Activated CD8-positive, alpha-beta T cell treated with anti-CD3 and anti-CD28 coated beads for 36 hours (primary cell): ENCODE results near the gene LIN37. TPM values are rescaled to one million over a fixed set of nuclear protein-coding genes. Genes with fewer than 3 reads are reported as not detected.

ENCODE experiments used
- ATAC-seq: fragments of 200-7000 bp; cut with Tn5 transposase; one replicate; pipeline ENCODE4 v1.10.0; 2021; ENCODE audit warnings: mild to moderate bottlenecking, moderate library complexity
- CTCF ChIA-PET: fragments of 350-600 bp; sonication (Branson Sonifier 250); formaldehyde crosslinking; loops from one replicate; lab custom pipeline; 2021; ENCODE audit warnings: antibody characterized with exemption; lab: Charles Lee
- POLR2A ChIA-PET: fragments of 350-600 bp; sonication (Branson Sonifier 250); formaldehyde crosslinking; loops from one replicate; lab custom pipeline; 2021; ENCODE audit warnings: antibody characterized with exemption; lab: Charles Lee
- DNase-seq: peaks from one replicate; pipeline ENCODE4 v3.0.0-alpha.2; 2020
- H3K27ac Mint-ChIP-seq: one replicate; pipeline ENCODE4 v1.8.0; 2021; ENCODE audit warnings: mild to moderate bottlenecking, mixed read lengths
- H3K27me3 Mint-ChIP-seq: one replicate; pipeline ENCODE4 v1.8.0; 2021; ENCODE audit warnings: mixed read lengths
- H3K36me3 Mint-ChIP-seq: one replicate; pipeline ENCODE4 v1.8.0; 2021; ENCODE audit warnings: low read depth, mixed read lengths
- H3K4me1 Mint-ChIP-seq: one replicate; pipeline ENCODE4 v1.8.0; 2021; ENCODE audit warnings: low read depth, mixed read lengths
- H3K4me3 Mint-ChIP-seq: one replicate; pipeline ENCODE4 v1.8.0; 2021; ENCODE audit warnings: mild to moderate bottlenecking, moderate library complexity, mixed read lengths
- H3K9me3 Mint-ChIP-seq: one replicate; pipeline ENCODE4 v1.8.0; 2021; ENCODE audit warnings: mixed read lengths
- intact Hi-C: fragments of 100-400 bp; cut with micrococcal nuclease; formaldehyde crosslinking; loops from one replicate; pipeline ENCODE4 v1.10.0; 2022
- total RNA-seq, 2 experiments: library from RNA; stranded (reverse); gene quantifications; one replicate each; pipeline ENCODE4 v1.2.3, GENCODE V29; 2021
- TF ChIP-seq, protein P1 (sequence below): fragments of 200-600 bp; IDR thresholded peaks from one replicate; pipeline ENCODE4 v1.8.0; 2022; ENCODE audit warnings: antibody characterized with exemption, mild to moderate bottlenecking

LIN37 gene
- total RNA-seq, 2 experiments from 2014 or later: 4.5 to 7.8 TPM

DNA sequence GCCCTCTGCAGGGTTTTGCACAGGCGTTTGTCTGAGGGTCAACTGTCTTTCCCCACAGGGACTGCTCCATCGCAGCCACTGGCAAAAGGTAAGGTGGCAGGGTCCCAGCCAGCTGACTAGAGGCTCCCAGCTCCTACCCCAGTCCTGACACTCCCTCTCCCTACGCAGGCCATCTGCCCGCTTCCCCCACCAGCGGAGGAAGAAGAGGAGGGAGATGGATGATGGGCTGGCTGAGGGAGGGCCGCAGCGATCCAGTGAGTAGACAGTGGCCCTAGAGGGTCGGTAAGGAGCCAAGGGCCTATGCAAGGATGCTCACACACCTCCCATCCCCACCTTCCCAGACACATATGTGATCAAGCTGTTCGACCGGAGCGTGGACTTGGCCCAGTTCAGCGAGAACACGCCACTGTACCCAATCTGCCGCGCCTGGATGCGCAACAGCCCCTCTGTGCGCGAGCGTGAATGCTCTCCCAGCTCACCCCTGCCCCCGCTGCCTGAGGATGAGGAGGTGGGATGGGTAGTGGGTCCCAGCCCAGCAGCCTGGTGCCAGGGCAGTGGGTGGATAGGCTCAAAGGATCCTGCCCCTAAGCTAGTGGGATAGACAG lies 4.5 kb downstream of the LIN37 start:
- H3K27ac Mint-ChIP-seq: no peak overlapping the region
- ChIA-PET CTCF (no interaction called here), POLR2A (interaction anchor here (0.8 to 2.3 kb wide), 6 partner anchors 10 to 37 kb away, joined by 3 to 9 read pairs (median 4); partner anchors contain the start of genes IGFLR1 and KMT2B)
- intact Hi-C loops: no loop called here
- peaks cover 7% of the 10 kb centered on the region for H3K27me3 Mint-ChIP-seq
- H3K4me3 Mint-ChIP-seq: no peak overlapping the region
- TF ChIP-seq, protein P1, sequence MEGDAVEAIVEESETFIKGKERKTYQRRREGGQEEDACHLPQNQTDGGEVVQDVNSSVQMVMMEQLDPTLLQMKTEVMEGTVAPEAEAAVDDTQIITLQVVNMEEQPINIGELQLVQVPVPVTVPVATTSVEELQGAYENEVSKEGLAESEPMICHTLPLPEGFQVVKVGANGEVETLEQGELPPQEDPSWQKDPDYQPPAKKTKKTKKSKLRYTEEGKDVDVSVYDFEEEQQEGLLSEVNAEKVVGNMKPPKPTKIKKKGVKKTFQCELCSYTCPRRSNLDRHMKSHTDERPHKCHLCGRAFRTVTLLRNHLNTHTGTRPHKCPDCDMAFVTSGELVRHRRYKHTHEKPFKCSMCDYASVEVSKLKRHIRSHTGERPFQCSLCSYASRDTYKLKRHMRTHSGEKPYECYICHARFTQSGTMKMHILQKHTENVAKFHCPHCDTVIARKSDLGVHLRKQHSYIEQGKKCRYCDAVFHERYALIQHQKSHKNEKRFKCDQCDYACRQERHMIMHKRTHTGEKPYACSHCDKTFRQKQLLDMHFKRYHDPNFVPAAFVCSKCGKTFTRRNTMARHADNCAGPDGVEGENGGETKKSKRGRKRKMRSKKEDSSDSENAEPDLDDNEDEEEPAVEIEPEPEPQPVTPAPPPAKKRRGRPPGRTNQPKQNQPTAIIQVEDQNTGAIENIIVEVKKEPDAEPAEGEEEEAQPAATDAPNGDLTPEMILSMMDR: no peak
- no peaks in the 10 kb centered on the region for H3K9me3 Mint-ChIP-seq
- H3K36me3 Mint-ChIP-seq: peaks cover 19% of the 10 kb centered on the region
- H3K4me1 Mint-ChIP-seq: peaks cover 27% of the 10 kb centered on the region
- ATAC-seq (no peak), DNase-seq (no peak)

DNA sequence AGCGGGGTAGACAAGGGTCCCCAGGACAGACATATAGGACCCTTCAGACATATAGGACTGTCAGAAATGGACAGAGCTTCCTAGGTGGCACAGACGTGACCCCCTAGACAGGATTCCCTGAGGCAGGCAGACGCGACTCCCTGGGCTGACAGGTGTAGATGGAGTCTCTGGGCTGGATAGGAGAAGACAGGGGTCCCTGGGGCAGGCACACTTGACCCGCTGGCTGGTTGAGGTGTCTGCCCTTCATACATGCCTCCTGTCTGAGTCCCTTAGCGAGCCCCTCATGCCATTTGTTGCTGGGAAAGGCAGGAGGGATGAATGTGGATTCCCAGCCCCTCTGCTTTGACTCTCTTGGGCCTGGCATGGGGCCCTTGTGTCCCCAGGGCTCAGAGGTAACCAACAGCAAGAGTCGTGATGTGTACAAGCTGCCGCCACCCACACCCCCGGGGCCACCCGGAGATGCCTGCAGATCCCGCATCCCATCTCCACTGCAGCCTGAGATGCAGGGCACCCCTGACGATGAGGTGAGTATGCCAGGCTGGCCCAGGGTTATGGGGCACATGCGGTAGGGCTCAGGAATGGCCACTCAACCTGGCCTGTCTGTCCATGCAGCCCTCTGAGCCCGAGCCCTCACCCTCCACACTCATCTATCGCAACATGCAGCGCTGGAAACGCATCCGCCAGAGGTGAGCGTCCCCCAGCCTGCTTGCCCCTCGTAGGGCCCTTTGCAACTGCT lies 5.4 kb downstream of the LIN37 start:
- Mint-ChIP-seq H3K27ac (no peak overlapping the region), H3K27me3 (peaks cover 7% of the 10 kb centered on the region), H3K4me3 (no peak overlapping the region), H3K36me3 (peaks cover 16% of the 10 kb centered on the region), H3K9me3 (no peaks in the 10 kb centered on the region), H3K4me1 (peaks cover 24% of the 10 kb centered on the region)
- TF ChIP-seq, protein P1: no peak
- intact Hi-C loops: no loop called here
- POLR2A ChIA-PET: interaction anchor here (1.0 to 2.3 kb wide), 3 partner anchors 11 to 14 kb away, joined by 3 to 9 read pairs (median 4); partner anchors contain the start of gene IGFLR1
- CTCF ChIA-PET: no interaction called here
- ATAC-seq (no peak), DNase-seq (no peak)

DNA sequence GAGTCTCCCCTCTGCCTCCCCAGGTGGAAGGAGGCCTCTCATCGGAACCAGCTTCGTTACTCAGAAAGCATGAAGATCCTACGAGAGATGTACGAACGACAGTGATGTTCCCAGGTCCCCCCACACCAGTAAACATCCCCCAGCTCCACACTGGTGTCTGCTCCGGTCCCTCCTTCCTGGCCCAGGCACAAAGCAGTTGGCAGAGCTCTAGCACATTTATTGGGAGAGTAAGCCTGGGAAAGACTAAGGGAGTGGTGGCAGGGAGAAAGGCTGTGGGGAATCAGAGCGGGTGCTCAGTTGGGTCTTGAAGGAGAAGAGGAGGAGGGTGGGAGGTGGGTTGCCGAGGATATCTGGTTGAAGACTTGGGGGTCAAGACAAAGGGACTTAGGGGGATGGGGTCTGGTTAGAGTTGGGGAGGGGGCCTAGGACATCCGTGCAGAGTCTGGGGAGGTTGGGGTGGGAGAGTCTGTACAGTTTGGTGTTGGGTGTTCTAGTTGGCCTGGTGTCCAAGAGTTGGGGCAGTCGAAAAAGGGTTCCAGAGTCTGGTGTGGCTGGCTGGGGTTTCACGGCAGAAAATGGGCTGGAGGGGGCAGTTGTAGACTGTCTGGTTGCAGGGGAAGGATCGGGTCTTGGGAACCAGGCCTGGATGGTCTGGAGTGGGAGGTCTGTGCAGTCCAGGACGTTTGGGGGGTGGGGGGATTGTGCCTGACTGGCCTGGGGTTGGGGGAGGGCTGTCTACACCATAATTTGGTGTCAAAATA lies 6.2 kb downstream of the LIN37 start:
- ATAC-seq (no peak), DNase-seq (no peak)
- peaks cover 7% of the 10 kb centered on the region for H3K27me3 Mint-ChIP-seq
- intact Hi-C loops: no loop called here
- TF ChIP-seq, protein P1: no peak
- H3K36me3 Mint-ChIP-seq: peaks cover 20% of the 10 kb centered on the region
- peaks cover 25% of the 10 kb centered on the region for H3K4me1 Mint-ChIP-seq
- CTCF ChIA-PET: no interaction called here
- no peaks in the 10 kb centered on the region for H3K9me3 Mint-ChIP-seq
- POLR2A ChIA-PET: interaction anchor here (1.1 to 1.4 kb wide), 3 partner anchors 9 to 18 kb away, joined by 3 to 4 read pairs (median 3); partner anchors contain the start of genes PSENEN and U2AF1L4
- no peak overlapping the region for H3K27ac Mint-ChIP-seq
- no peak overlapping the region for H3K4me3 Mint-ChIP-seq

DNA sequence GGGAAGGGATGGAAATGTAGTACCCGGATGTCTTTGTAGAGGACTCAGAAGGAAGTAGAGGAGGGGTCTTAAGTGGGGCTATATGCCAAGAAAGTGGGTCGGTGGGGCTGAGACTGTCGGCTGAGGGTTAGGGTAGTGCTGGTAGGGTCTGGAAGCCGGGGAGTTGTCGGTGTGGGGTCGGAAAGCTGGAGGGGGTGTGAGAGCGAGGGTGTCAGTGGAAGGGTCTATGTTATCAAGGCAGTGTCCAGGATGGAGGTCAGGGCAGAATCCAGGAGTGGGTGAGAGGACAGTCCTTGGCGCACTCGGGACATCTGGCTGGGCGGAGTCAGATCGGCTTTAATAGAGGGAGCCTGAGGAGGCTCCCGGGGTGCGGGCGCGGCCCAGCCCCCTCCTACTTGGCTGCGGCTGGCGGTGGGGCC lies 6.8 kb downstream of the LIN37 start:
- intact Hi-C loops: no loop called here
- ChIA-PET CTCF (no interaction called here), POLR2A (interaction anchor here (1.1 to 2.6 kb wide), 3 partner anchors 10 to 17 kb away, joined by 3 to 19 read pairs (median 4); partner anchors contain the start of genes PSENEN and U2AF1L4)
- H3K9me3 Mint-ChIP-seq: no peaks in the 10 kb centered on the region
- peaks cover 7% of the 10 kb centered on the region for H3K27me3 Mint-ChIP-seq
- DNase-seq (no peak), ATAC-seq (no peak)
- peaks cover 21% of the 10 kb centered on the region for H3K36me3 Mint-ChIP-seq
- no peak overlapping the region for H3K27ac Mint-ChIP-seq
- H3K4me1 Mint-ChIP-seq: peaks cover 25% of the 10 kb centered on the region
- TF ChIP-seq, protein P1: no peak
- H3K4me3 Mint-ChIP-seq: peak overlapping the region; percentile 1
